IMR-90 (cell line): ENCODE measurements around the gene TRMT11. TPM values are rescaled to one million over a fixed set of nuclear protein-coding genes. Genes with fewer than 3 reads are reported as not detected.

Experiments used
- ATAC-seq: fragments of 200-7000 bp; cut with Tn5 transposase; 2 replicates; pipeline ENCODE4 v1.9.1; 2020; ENCODE audit warnings: low read depth, mild to moderate bottlenecking, moderate library complexity
- BruUV-seq: library from RNA; stranded (reverse); fragments of 400-500 nt; replicated peaks from 2 replicates; lab custom pipeline; 2021; lab: Mats Ljungman, UMichigan
- CTCF ChIA-PET: fragments of 300-600 bp; formaldehyde crosslinking; extraction: SDS; loops from one replicate; lab custom pipeline; 2021; ENCODE audit warnings: antibody characterized with exemption; lab: Yijun Ruan, JAX
- POLR2A ChIA-PET: fragments of 300-600 bp; sonication (Branson Sonifier 250); formaldehyde crosslinking; loops from one replicate; lab custom pipeline; 2022; ENCODE audit warnings: antibody characterized with exemption; ENCODE audit not compliant: unreplicated experiment; lab: Charles Lee
- DNase-seq: peaks from one replicate; pipeline ENCODE4 v3.0.0; 2013
- H2AFZ ChIP-seq: replicated peaks from 2 replicates; pipeline ENCODE3; 2013; ENCODE audit warnings: low read length, mild to moderate bottlenecking; ENCODE audit not compliant: poor library complexity
- H2AK5ac ChIP-seq: 2 replicates; pipeline ENCODE4 v1.6.1; 2013; ENCODE audit warnings: low read depth, low read length, inconsistent platforms
- H2AK9ac ChIP-seq: replicated peaks from 2 replicates; pipeline ENCODE3; 2013; ENCODE audit warnings: mild to moderate bottlenecking, low read depth, low read length, moderate library complexity; ENCODE audit not compliant: poor library complexity
- H2BK120ac ChIP-seq: 2 replicates; pipeline ENCODE4 v1.6.1; 2013; ENCODE audit warnings: low read depth, low read length, inconsistent platforms
- H2BK15ac ChIP-seq: 3 replicates; pipeline ENCODE4 v1.6.1; 2013; ENCODE audit warnings: low read depth, low read length, inconsistent platforms
- H2BK20ac ChIP-seq: 2 replicates; pipeline ENCODE4 v1.6.1; 2013; ENCODE audit warnings: low read depth, mild to moderate bottlenecking, inconsistent platforms, low read length, moderate library complexity
- H2BK5ac ChIP-seq: 2 replicates; pipeline ENCODE4 v1.6.1; 2013; ENCODE audit warnings: mild to moderate bottlenecking, low read depth, low read length, inconsistent platforms; ENCODE audit not compliant: poor library complexity, severe bottlenecking
- H3K14ac ChIP-seq: replicated peaks from 2 replicates; pipeline ENCODE4 v1.6.1; 2013; ENCODE audit warnings: low read depth, low read length, inconsistent platforms
- H3K18ac ChIP-seq: 2 replicates; pipeline ENCODE4 v1.6.1; 2013; ENCODE audit warnings: low read depth, low read length, control low read depth
- H3K23ac ChIP-seq: 2 replicates; pipeline ENCODE4 v1.6.1; 2013; ENCODE audit warnings: low read depth, low read length, inconsistent platforms
- H3K27ac ChIP-seq: 2 replicates; pipeline ENCODE4 v1.5.1; 2013; ENCODE audit warnings: mild to moderate bottlenecking, control low read depth, low read length; ENCODE audit not compliant: insufficient read depth
- H3K27me3 ChIP-seq: 2 replicates; pipeline ENCODE4 v1.6.1; 2013; ENCODE audit warnings: low read length; ENCODE audit not compliant: control insufficient read depth, insufficient read depth
- H3K36me3 ChIP-seq: 2 replicates; pipeline ENCODE4 v1.6.1; 2013; ENCODE audit warnings: low read length, mixed read lengths; ENCODE audit not compliant: control insufficient read depth, insufficient read depth
- H3K4ac ChIP-seq: 2 replicates; pipeline ENCODE4 v1.6.1; 2013; ENCODE audit warnings: low read depth, low read length, inconsistent platforms
- H3K4me1 ChIP-seq: 2 replicates; pipeline ENCODE4 v1.6.1; 2013; ENCODE audit warnings: low read length, mixed read lengths; ENCODE audit not compliant: control insufficient read depth, insufficient read depth
- H3K4me2 ChIP-seq: 2 replicates; pipeline ENCODE4 v1.6.1; 2013; ENCODE audit warnings: low read depth, mild to moderate bottlenecking, control low read depth, low read length, moderate library complexity
- H3K4me3 ChIP-seq: 2 replicates; pipeline ENCODE4 v1.5.1; 2013; ENCODE audit warnings: low read depth, mild to moderate bottlenecking, control low read depth, low read length, moderate library complexity; ENCODE audit not compliant: insufficient read depth
- H3K56ac ChIP-seq: 2 replicates; pipeline ENCODE4 v1.6.1; 2013; ENCODE audit warnings: low read length, inconsistent platforms; ENCODE audit not compliant: insufficient read depth; ENCODE audit errors: extremely low read depth
- H3K79me1 ChIP-seq, 2 experiments: 2 replicates each; pipeline ENCODE4 v1.6.1; 2013; ENCODE audit warnings: low read length in 2 of 2, inconsistent platforms in 1 of 2, low read depth in 1 of 2
- H3K9ac ChIP-seq: 2 replicates; pipeline ENCODE4 v1.6.1; 2013; ENCODE audit warnings: low read depth, low read length, control low read depth
- H3K9me1 ChIP-seq: 2 replicates; pipeline ENCODE4 v1.6.1; 2013; ENCODE audit warnings: low read length, inconsistent platforms; ENCODE audit not compliant: insufficient read depth
- H3K9me3 ChIP-seq: 2 replicates; pipeline ENCODE4 v1.6.1; 2013; ENCODE audit warnings: low read length; ENCODE audit not compliant: control insufficient read depth, insufficient read depth
- H4K20me1 ChIP-seq: 2 replicates; pipeline ENCODE4 v1.6.1; 2013; ENCODE audit warnings: low read length, inconsistent platforms; ENCODE audit not compliant: insufficient read depth
- H4K5ac ChIP-seq: 2 replicates; pipeline ENCODE4 v1.6.1; 2013; ENCODE audit warnings: mild to moderate bottlenecking, low read depth, low read length, control low read depth
- H4K8ac ChIP-seq, 2 experiments: 2 replicates each; pipeline ENCODE4 v1.6.1; 2013; ENCODE audit warnings: low read depth in 2 of 2, low read length in 2 of 2, control low read depth in 1 of 2, inconsistent platforms in 1 of 2
- H4K91ac ChIP-seq: 2 replicates; pipeline ENCODE4 v1.6.1; 2013; ENCODE audit warnings: low read depth, low read length, inconsistent platforms; ENCODE audit not compliant: insufficient read depth
- CTCF ChIP-seq: conservative IDR thresholded peaks from 2 replicates; pipeline ENCODE4 v1.5.1; 2012; ENCODE audit warnings: mild to moderate bottlenecking, low read depth, low read length, improper control_type of control experiment
- ELK1 ChIP-seq: fragments of 150-350 bp; IDR thresholded peaks from 2 replicates; pipeline ENCODE4 v1.6.1; 2016; ENCODE audit warnings: low read depth, mild to moderate bottlenecking, low read length, moderate library complexity, borderline replicate concordance
- FOS ChIP-seq: fragments of 150-350 bp; IDR thresholded peaks from 2 replicates; pipeline ENCODE4 v1.6.1; 2016; ENCODE audit warnings: low read depth, low read length
- NFE2L2 ChIP-seq: fragments of 150-350 bp; IDR thresholded peaks from 2 replicates; pipeline ENCODE4 v1.6.1; 2016; ENCODE audit warnings: low read depth, mild to moderate bottlenecking, low read length
- POLR2A ChIP-seq: IDR thresholded peaks from 2 replicates; pipeline ENCODE4 v1.6.1; 2012; ENCODE audit warnings: mild to moderate bottlenecking, low read depth, low read length
- SMC3 ChIP-seq: fragments of 150-350 bp; IDR thresholded peaks from 2 replicates; pipeline ENCODE4 v1.6.1; 2016; ENCODE audit warnings: low read depth, mild to moderate bottlenecking, antibody characterized with exemption, low read length, moderate library complexity
- WGBS, 2 experiments: methylation state at CpG; one replicate each; pipeline versions ENCODE4 v1.1.5 to v1.1.7; 2013; ENCODE audit warnings: missing lambda C conversion rate in 2 of 2; ENCODE audit not compliant: insufficient read length in 1 of 2; ENCODE audit errors: extremely low coverage in 2 of 2; 5-methylcytosine and 5-hydroxymethylcytosine counted together
- dilution Hi-C: fragments of 300-500 bp; cut with HindIII; formaldehyde crosslinking; loops from one replicate; pipeline ENCODE4 v1.14.3; 2018; ENCODE audit warnings: low sequenced_read_pairs; ENCODE audit not compliant: unreplicated experiment
- in situ Hi-C: fragments of 300-500 bp; cut with MboI; formaldehyde crosslinking; loops from 3 replicates; pipeline ENCODE4 v1.14.3; 2019; ENCODE audit warnings: low sequenced_read_pairs, inconsistent platforms, mixed read lengths
- intact Hi-C: fragments of 100-400 bp; cut with micrococcal nuclease; formaldehyde crosslinking; loops from 2 replicates; pipeline ENCODE4 v1.10.0; 2022
- polyA plus RNA-seq, 3 experiments: library from polyadenylated mRNA; depleted of rRNA; stranded (reverse); fragments of >200 nt; gene quantifications; 2 replicates each; pipeline ENCODE4 v1.2.3, GENCODE V29; 2012; ENCODE audit warnings: low replicate concordance in 1 of 3
- total RNA-seq: library from RNA; depleted of rRNA; stranded (reverse); fragments of >200 nt; gene quantifications from 2 replicates; pipeline ENCODE4 v1.2.3, GENCODE V29; 2012

TRMT11 gene
- total and polyA plus RNA-seq, 2 of the 4 experiments (the other 2 are of a cell fraction): 14.3 to 19.0 TPM

- Histone ChIP-seq H3K4me2 (no peak overlapping the region), H3K23ac (no peak overlapping the region), H3K4me3 (no peak overlapping the region), H4K8ac (no peak overlapping the region), H3K56ac (no peak overlapping the region), H3K18ac (no peak overlapping the region), H2BK20ac (no peak overlapping the region), H3K14ac (no peak overlapping the region), H2AFZ (no peak overlapping the region), H3K36me3 (no peaks in the 10 kb centered on the region), H4K20me1 (no peaks in the 10 kb centered on the region), H2BK120ac (no peak overlapping the region), H2AK9ac (no peak overlapping the region), H3K27ac (no peak overlapping the region), H3K4me1 (no peaks in the 10 kb centered on the region), H3K9me1 (no peaks in the 10 kb centered on the region), H3K9me3 (no peaks in the 10 kb centered on the region), H3K79me1 (no peaks in the 10 kb centered on the region), H2BK5ac (no peak overlapping the region), H4K91ac (no peak overlapping the region), H3K27me3 (no peaks in the 10 kb centered on the region), H3K9ac (no peak overlapping the region), H2BK15ac (no peak overlapping the region), H3K4ac (no peak overlapping the region), H2AK5ac (no peak overlapping the region), H4K5ac (no peak overlapping the region)
- ChIA-PET POLR2A (interaction anchor here (0.7 kb wide), 1 partner anchor 25 kb away, joined by 6 read pairs; no protein-coding TSS in a partner anchor), CTCF (interaction anchor here (0.6 kb wide), 2 partner anchors 26 to 438 kb away, joined by 3 to 4 read pairs; no protein-coding TSS in a partner anchor)
- no TSS peak for BruUV-seq
- in situ Hi-C loops: no loop called here
- DNase-seq: no peak
- ATAC-seq: no peak
- intact Hi-C loops: no loop called here
- TF ChIP-seq CTCF: no peak
- TF ChIP-seq POLR2A: no peak
- no peak for TF ChIP-seq SMC3
- TF ChIP-seq FOS: no peak
- TF ChIP-seq ELK1: no peak
- TF ChIP-seq NFE2L2: no peak
- no CpG with 5 or more reads among the region's 7 CpGs for WGBS, 2 experiments
- dilution Hi-C loops: no loop called here
Observed at GRCh38 chr6:126071000-126071647, 84.8 kb downstream of the TRMT11 start.
